ENCODE data around the gene POC1A. TPM values are rescaled to one million over a fixed set of nuclear protein-coding genes. Genes with fewer than 3 reads are reported as not detected.

The POC1A gene
- total and polyA plus RNA-seq, 2 donors (not counting 3 experiments of a cell fraction or from before 2014, with no cell fraction given) = 14.8 to 19.4 TPM

DNA sequence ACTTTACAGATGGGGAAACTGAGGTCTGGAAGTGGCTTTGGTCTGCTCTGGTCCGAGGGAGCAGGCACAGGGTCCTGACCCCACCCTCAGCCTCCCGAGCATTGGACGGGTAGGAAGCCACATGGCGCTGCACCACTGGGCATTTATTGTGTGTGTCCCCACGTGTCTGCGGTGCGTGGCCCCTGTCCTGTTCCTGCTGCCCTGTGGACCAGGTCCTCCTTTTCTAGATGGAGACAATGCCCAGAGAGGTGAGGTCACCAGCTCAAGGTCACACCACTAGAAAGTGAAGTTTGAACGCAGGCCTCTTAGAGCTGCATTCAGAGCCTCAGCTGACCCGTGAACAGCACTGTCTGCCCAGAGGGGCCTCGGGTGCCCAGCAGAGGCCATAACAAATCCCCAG is 124.7 kb downstream of the POC1A start:
- no peaks in the 10 kb centered on the region for H3K9me1 ChIP-seq (replicated peaks; ENCODE audit: control insufficient read depth, extremely low read depth, insufficient read depth, low read length)
- no peak for FAIRE-seq
- dilution Hi-C loops (cut with MboI; ENCODE audit: extremely low pct_ligation_motif_present, low sequenced_read_pairs) (no loop called here), intact Hi-C loops (cut with micrococcal nuclease) (no loop called here)
- DNase-seq (ENCODE audit: low read depth, low spot score) = no peak
- no peaks in the 10 kb centered on the region for H4K20me1 ChIP-seq (replicated peaks; ENCODE audit: control insufficient read depth, extremely low read depth, insufficient read depth, low read length)
- no peak overlapping the region for H3K4me3 ChIP-seq (replicated peaks in 1 of 3; ENCODE audit: insufficient read depth in 1 of 3, low read depth in 1 of 3, low read length in 3 of 3)
- no peaks in the 10 kb centered on the region for H3K27me3 ChIP-seq (ENCODE audit: control insufficient read depth in 2 of 2, insufficient read depth in 2 of 2, low read length in 2 of 2)
- no peaks in the 10 kb centered on the region for H3K9me3 ChIP-seq (replicated peaks; ENCODE audit: control insufficient read depth, insufficient read depth, low read length)
- no peaks in the 10 kb centered on the region for H3K36me3 ChIP-seq (ENCODE audit: control insufficient read depth in 2 of 2, extremely low read depth in 1 of 2, insufficient read depth in 2 of 2, low read length in 2 of 2)
- no peaks in the 10 kb centered on the region for H3K79me2 ChIP-seq (ENCODE audit: control insufficient read depth, insufficient read depth, low read length)
- TF ChIP-seq POLR2A (IDR thresholded peaks at IDR 0.05; ENCODE audit: low read depth, low read length) (no peak), POLR2AphosphoS5 (IDR thresholded peaks at IDR 0.05; ENCODE audit: insufficient read depth, low read depth, low read length) (no peak), FOS (IDR thresholded peaks at IDR 0.05; ENCODE audit: borderline replicate concordance, insufficient read depth, low read length) (no peak), JUN (IDR thresholded peaks at IDR 0.05; ENCODE audit: borderline replicate concordance, insufficient read depth, insufficient read length, low read depth) (no peak), GATA2 (IDR thresholded peaks at IDR 0.05; ENCODE audit: insufficient read depth, insufficient read length, low read depth, low read length) (no peak), EZH2 (IDR thresholded peaks at IDR 0.05; ENCODE audit: borderline replicate concordance, low read depth, low read length, severe bottlenecking) (no peak), MAX (IDR thresholded peaks at IDR 0.05; ENCODE audit: insufficient read depth, insufficient read length) (no peak), MYC (IDR thresholded peaks at IDR 0.05; ENCODE audit: low read depth, low read length) (no peak)
- TF ChIP-seq, protein P1, sequence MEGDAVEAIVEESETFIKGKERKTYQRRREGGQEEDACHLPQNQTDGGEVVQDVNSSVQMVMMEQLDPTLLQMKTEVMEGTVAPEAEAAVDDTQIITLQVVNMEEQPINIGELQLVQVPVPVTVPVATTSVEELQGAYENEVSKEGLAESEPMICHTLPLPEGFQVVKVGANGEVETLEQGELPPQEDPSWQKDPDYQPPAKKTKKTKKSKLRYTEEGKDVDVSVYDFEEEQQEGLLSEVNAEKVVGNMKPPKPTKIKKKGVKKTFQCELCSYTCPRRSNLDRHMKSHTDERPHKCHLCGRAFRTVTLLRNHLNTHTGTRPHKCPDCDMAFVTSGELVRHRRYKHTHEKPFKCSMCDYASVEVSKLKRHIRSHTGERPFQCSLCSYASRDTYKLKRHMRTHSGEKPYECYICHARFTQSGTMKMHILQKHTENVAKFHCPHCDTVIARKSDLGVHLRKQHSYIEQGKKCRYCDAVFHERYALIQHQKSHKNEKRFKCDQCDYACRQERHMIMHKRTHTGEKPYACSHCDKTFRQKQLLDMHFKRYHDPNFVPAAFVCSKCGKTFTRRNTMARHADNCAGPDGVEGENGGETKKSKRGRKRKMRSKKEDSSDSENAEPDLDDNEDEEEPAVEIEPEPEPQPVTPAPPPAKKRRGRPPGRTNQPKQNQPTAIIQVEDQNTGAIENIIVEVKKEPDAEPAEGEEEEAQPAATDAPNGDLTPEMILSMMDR (IDR thresholded peaks at IDR 0.05; ENCODE audit: extremely low read depth in 1 of 2, insufficient read depth in 1 of 2, low read depth in 1 of 2, low read length in 2 of 2) = no peak
- BruUV-seq (replicated peaks) = no TSS peak
- no peak overlapping the region for H3K4me2 ChIP-seq (ENCODE audit: insufficient read depth, low read length)
- CTCF ChIA-PET = interaction anchor here (1.6 to 2.2 kb wide), 3 partner anchors 12 to 93 kb away, joined by 3 to 7 read pairs (median 7); no protein-coding TSS in a partner anchor
- POLR2A ChIA-PET = no interaction called here
- no peak overlapping the region for H3K27ac ChIP-seq (ENCODE audit: insufficient read depth, low read depth, low read length)
- no peak overlapping the region for H3K9ac ChIP-seq (replicated peaks; ENCODE audit: extremely low read depth, insufficient read depth, low read length)
- H2AFZ ChIP-seq (ENCODE audit: low read depth, low read length) = no peak overlapping the region
- H3K4me1 ChIP-seq (ENCODE audit: control insufficient read depth, extremely low read depth, insufficient read depth, low read length) = no peaks in the 10 kb centered on the region

Data from endothelial cell of umbilical vein (primary cell).